ENCODE results near the gene OR4Q2.
"Not testable (repeated sequence)": the region's sequence is repeated elsewhere in the genome, so short reads cannot be mapped to it uniquely, and the experiment has no call there.

Gene OR4Q2

DNA sequence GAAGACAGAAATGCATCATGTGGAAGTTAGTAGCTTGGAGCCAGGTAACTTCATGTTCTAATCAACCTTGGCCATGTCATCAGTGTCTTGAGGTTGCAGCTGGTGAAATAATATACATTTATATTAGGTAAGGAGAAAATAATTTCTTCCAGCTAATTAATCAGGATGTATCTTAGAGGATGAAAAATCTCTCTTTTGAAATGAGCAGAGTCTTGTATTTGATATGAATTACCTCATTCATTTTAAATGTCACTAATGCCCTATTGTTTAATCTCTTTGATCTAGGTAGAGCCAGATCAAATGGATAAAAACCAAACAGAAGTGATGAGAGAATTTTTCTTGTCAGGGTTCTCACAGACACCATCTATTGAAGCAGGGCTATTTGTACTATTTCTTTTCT, at the start of gene OR4Q2:
Gene OR4Q2 (plus strand): TSS at position 301 of the 400 bp plus-strand sequence.
- no peaks in the 10 kb centered on the region for H3K4me1 ChIP-seq (ENCODE audit: insufficient read depth, low read length)
- H3K9me3 ChIP-seq (ENCODE audit: control insufficient read depth, insufficient read depth, low read length) = no peaks in the 10 kb centered on the region

DNA sequence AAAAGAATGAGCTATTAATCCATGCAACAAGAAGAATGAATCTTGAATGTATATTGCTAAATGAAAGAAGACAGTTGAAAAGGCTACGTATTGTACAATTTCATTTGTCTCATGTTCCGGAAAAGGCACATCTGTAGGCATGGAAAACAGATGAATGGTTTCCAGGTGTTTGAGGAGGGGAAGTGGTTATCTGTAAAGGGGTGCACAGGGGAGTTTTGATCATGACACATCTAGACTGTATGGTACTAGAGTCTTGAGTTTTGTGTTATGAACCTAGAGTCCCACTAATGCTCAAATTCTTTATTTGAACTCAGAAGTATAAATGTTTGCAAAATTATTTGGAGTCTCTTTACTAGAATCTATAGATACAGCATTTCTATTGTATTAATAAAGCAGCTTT, 32.2 kb upstream of the OR4Q2 start:
- not testable (repeated sequence) for H3K4me1 ChIP-seq (ENCODE audit: insufficient read depth, low read length); H3K36me3 ChIP-seq (ENCODE audit: insufficient read depth, low read length); H3K9ac ChIP-seq (ENCODE audit: low read depth, low read length); H3K9me3 ChIP-seq (ENCODE audit: control insufficient read depth, insufficient read depth, low read length)

More for the DNA sequence above, at the start of gene OR4Q2:
- Histone ChIP-seq H3K9ac (ENCODE audit: low read depth, low read length) (no peak within 1 kb of the TSS), H3K36me3 (ENCODE audit: insufficient read depth, low read length) (no peaks in the 10 kb centered on the region)

DNA sequence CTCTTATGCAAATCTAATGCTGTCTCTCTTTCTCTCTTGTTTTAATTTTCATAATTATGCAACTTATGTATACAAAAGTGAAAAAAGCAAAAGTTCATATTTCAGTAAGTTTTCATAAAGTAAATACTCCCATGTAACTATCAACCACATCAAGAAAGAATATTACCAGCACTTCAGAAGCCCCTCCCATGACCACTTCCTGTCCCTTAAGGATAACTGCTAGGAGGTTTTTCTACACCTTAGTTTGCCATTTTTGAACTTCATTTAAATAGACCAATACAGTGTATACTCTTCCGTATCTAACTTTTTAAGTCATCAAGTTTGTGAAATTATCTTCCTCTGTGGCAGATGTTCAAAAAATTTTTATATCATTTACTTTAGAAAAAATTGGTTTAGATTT, 27.1 kb upstream of the OR4Q2 start:
- no peaks in the 10 kb centered on the region for H3K9me3 ChIP-seq (ENCODE audit: control insufficient read depth, insufficient read depth, low read length)
- H3K4me1 ChIP-seq (ENCODE audit: insufficient read depth, low read length) = no peaks in the 10 kb centered on the region
- H3K36me3 ChIP-seq (ENCODE audit: insufficient read depth, low read length) = no peaks in the 10 kb centered on the region
- H3K9ac ChIP-seq (ENCODE audit: low read depth, low read length) = no peak overlapping the region

DNA sequence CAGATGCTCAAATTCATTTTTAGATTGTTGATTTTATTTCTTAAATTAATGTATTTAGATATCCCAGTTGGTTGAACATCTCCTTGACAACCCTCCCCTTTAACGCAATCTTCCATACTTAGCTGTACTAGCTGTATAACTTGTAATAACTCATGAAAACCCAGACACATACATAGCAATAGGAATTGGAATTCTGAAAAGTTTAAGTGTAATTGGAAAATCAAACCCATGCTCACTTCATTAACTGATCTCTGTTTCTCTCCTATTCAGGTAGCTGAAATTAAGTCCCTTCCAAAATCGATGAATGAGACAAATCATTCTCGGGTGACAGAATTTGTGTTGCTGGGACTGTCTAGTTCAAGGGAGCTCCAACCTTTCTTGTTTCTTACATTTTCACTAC, 26.7 kb upstream of the OR4Q2 start, which contains the start of gene OR4K15:
Gene OR4K15 (plus strand): TSS at position 301 of the 400 bp plus-strand sequence. CDS start 0 bp downstream, at position 301.
- Histone ChIP-seq H3K4me1 (ENCODE audit: insufficient read depth, low read length) (no peaks in the 10 kb centered on the region), H3K9me3 (ENCODE audit: control insufficient read depth, insufficient read depth, low read length) (no peaks in the 10 kb centered on the region), H3K9ac (ENCODE audit: low read depth, low read length) (no peak within 1 kb of the TSS), H3K36me3 (ENCODE audit: insufficient read depth, low read length) (no peaks in the 10 kb centered on the region)

DNA sequence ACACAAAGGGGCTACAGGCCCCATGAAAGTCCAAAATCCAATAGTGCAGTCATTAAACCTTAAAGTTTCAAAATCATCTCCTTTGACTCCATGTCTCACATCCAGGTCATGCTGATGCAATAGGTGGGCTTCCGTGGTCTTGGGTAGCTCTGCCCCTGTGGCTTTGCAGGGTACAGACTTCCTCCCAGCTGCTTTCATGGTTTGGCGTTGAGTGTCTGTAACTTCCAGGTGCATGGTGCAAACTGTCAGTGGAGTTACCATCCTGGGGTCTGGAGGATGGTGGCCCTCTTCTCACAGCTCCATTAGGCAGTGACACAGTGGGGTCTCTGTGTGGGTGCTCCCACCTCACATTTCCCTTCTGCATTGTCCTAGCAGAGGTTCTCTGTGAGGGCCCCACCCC, 8.5 kb upstream of the OR4Q2 start:
- H3K4me1 ChIP-seq (ENCODE audit: insufficient read depth, low read length) = no peaks in the 10 kb centered on the region
- H3K36me3 ChIP-seq (ENCODE audit: insufficient read depth, low read length) = no peaks in the 10 kb centered on the region
- H3K9ac ChIP-seq (ENCODE audit: low read depth, low read length) = no peak overlapping the region
- H3K9me3 ChIP-seq (ENCODE audit: control insufficient read depth, insufficient read depth, low read length) = no peaks in the 10 kb centered on the region

DNA sequence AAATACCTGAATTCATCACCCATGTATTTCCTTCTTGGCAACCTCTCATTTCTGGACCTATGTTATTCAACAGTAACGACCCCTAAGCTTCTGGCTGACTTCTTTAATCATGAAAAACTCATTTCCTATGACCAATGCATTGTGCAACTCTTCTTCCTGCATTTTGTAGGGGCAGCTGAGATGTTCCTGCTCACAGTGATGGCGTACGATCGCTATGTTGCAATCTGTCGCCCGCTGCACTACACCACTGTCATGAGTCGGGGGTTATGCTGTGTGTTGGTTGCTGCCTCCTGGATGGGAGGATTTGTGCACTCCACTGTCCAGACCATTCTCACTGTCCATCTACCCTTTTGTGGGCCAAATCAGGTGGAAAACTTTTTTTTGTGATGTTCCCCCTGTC, 356 bp downstream of the OR4Q2 start:
- Histone ChIP-seq H3K9ac (ENCODE audit: low read depth, low read length) (no peak overlapping the region), H3K4me1 (ENCODE audit: insufficient read depth, low read length) (no peaks in the 10 kb centered on the region), H3K9me3 (ENCODE audit: control insufficient read depth, insufficient read depth, low read length) (no peaks in the 10 kb centered on the region), H3K36me3 (ENCODE audit: insufficient read depth, low read length) (no peaks in the 10 kb centered on the region)

DNA sequence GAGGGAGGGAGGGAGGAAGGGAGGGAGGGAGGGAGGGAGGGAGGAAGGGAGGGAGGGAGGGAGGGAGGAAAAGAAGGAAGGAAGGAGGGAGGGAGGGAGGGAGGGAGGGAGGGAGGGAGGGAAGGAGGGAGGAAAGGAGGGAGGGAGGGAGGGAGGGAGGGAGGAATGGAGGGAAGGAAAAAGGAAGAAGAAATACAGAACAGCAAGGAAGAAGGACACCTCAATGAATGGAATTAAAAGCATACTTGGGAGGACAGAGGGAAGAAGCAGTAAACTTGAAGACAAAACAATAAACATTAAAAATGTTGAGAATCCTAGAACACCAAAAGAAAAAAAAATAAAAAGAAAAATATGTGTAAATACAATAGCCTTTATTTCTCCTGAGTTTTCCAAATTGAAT, 6.2 kb downstream of the OR4Q2 start:
- Histone ChIP-seq H3K9ac (ENCODE audit: low read depth, low read length) (no peak overlapping the region), H3K36me3 (ENCODE audit: insufficient read depth, low read length) (no peaks in the 10 kb centered on the region), H3K4me1 (ENCODE audit: insufficient read depth, low read length) (no peaks in the 10 kb centered on the region), H3K9me3 (ENCODE audit: control insufficient read depth, insufficient read depth, low read length) (no peaks in the 10 kb centered on the region)

DNA sequence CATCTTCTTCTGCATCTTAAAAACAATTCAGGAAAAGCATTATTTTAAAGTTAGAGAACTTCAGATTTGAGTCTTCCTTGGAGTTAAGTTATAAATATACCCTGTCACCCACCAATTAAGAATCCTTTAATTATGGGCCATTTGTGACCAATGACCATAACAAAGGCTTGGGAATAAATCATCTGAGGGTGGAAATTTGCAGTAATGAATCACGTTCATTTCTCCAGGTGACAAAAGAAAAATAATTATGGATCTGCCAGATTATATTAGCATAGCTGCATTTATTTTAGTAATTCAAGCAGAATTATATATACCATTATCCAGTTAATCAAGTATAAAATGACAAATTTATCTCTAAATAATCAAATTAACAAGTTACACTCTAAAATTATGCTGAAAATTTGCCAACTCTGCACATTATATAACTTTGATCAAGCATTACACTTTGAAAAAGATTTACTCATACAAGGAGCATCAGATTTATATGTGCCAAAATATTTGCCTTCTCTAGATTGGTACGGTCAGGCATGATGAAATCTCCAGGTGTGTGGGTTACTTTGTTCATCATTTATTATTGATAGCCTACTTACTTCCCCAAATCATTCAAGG, 17.4 kb downstream of the OR4Q2 start, which contains the start of gene OR4K14:
Gene OR4K14 (minus strand): TSS at position 51 of the 609 bp plus-strand sequence. CDS start 4,114 bp downstream, outside the sequence.
- no peak within 1 kb of the TSS for H3K9ac ChIP-seq (ENCODE audit: low read depth, low read length)
- H3K36me3 ChIP-seq (ENCODE audit: insufficient read depth, low read length) = no peaks in the 10 kb centered on the region
- no peaks in the 10 kb centered on the region for H3K4me1 ChIP-seq (ENCODE audit: insufficient read depth, low read length)
- H3K9me3 ChIP-seq (ENCODE audit: control insufficient read depth, insufficient read depth, low read length) = no peaks in the 10 kb centered on the region

DNA sequence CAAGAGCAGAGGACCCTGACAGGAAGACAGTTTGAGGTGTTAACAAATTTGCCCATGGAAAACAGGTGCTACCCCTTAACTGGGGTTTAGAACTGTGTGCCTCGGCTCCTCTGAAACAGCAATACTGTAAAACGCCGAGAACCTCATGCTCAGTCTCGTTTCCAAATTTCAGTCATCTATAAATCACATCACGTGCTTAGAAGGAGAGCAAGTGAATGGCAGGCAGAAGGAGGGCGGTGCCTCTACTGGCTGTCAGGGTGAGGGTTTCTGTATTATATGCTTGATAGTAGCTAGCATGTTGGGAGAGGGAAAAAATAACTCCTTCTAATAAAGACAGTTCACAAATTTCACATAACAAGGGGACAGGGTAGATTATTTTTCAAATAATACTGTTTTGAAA, 29.1 kb downstream of the OR4Q2 start:
- Histone ChIP-seq H3K9ac (ENCODE audit: low read depth, low read length) (no peak overlapping the region), H3K9me3 (ENCODE audit: control insufficient read depth, insufficient read depth, low read length) (no peaks in the 10 kb centered on the region), H3K4me1 (ENCODE audit: insufficient read depth, low read length) (no peaks in the 10 kb centered on the region), H3K36me3 (ENCODE audit: insufficient read depth, low read length) (no peaks in the 10 kb centered on the region)

DNA sequence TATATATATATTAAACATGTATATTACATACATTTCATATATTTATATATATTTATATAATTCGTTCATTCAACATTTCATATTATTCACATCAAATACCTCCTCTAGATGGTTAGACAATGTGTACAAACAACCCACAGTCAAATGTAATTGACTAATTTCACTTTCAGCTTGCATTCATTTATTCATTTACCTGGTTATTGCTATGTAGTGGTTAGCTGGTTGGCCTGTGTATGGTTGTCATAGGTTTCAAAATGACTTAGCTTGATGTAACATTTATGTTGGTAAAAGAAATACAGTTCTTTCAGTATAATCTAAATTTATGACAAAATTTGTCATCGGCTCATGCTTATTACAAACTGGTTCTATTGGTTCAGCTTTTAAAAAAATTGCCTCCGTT, 33.5 kb downstream of the OR4Q2 start:
- no peaks in the 10 kb centered on the region for H3K4me1 ChIP-seq (ENCODE audit: insufficient read depth, low read length)
- H3K9ac ChIP-seq (ENCODE audit: low read depth, low read length) = no peak overlapping the region
- no peaks in the 10 kb centered on the region for H3K9me3 ChIP-seq (ENCODE audit: control insufficient read depth, insufficient read depth, low read length)
- no peaks in the 10 kb centered on the region for H3K36me3 ChIP-seq (ENCODE audit: insufficient read depth, low read length)

DNA sequence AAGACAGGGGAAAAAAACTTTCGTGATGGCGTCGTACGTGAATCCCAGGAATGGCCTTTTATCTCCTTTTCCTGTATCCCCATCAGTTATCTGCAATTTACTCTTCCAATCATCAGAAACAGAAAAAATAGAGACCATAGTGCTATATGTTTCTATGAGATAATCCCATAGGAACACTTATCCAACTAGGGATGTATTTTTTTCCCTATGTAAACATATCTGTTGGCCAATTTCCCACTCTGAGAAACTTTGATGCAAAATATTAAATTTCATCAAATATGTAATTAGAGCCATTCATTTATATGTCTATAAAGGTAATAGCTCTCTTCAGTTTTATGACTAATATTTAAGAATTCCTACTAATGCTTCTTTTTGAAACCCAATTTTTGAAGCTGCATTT, 34.0 kb downstream of the OR4Q2 start, which contains the start of gene OR4K13:
Gene OR4K13 (minus strand): TSS at position 101 of the 400 bp plus-strand sequence. CDS start 1,280 bp downstream, outside the sequence.
- Histone ChIP-seq H3K9ac (ENCODE audit: low read depth, low read length) (no peak within 1 kb of the TSS), H3K9me3 (ENCODE audit: control insufficient read depth, insufficient read depth, low read length) (no peaks in the 10 kb centered on the region), H3K4me1 (ENCODE audit: insufficient read depth, low read length) (no peaks in the 10 kb centered on the region), H3K36me3 (ENCODE audit: insufficient read depth, low read length) (no peaks in the 10 kb centered on the region)

DNA sequence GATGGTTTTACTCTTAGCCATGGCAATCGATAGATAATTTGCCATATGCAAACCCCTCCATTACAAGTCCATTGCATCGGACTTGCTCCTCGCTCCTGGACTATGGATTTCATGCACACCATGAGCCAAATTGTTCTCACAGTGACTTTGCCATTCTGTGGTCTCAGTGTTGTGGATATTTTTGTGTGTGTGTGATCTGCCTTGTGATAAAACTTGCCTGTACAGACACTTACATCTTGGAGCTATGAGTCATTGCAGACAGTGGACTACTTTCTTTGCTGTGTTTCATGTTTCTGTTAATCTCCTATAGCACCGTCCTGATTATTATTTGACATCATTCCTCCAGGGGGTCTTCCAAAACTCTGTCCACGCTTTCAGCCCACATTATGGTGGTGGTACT, 42.3 kb downstream of the OR4Q2 start:
- Histone ChIP-seq H3K4me1 (ENCODE audit: insufficient read depth, low read length) (no peaks in the 10 kb centered on the region), H3K36me3 (ENCODE audit: insufficient read depth, low read length) (no peaks in the 10 kb centered on the region), H3K9ac (ENCODE audit: low read depth, low read length) (no peak overlapping the region), H3K9me3 (ENCODE audit: control insufficient read depth, insufficient read depth, low read length) (no peaks in the 10 kb centered on the region)

DNA sequence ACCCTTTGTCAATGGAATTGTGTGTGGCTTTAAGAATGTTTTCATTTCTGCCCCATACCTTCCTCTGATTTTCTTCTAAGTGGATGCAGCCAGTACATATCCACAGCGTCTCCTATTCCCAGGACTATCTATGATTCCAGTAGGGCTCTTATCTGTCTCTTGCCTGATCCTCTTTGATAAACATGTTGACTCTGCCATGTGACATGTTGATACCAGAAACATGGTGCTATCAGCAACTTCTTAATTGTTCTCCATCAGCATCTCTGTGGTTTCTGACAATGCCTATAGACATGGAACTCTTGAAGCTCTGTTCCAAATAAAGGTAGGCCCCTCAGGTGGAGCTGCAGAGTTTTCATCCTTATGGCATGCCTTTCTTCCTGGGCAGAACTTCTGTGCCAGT, 46.2 kb downstream of the OR4Q2 start:
- no peaks in the 10 kb centered on the region for H3K36me3 ChIP-seq (ENCODE audit: insufficient read depth, low read length)
- no peaks in the 10 kb centered on the region for H3K4me1 ChIP-seq (ENCODE audit: insufficient read depth, low read length)
- no peak overlapping the region for H3K9ac ChIP-seq (ENCODE audit: low read depth, low read length)
- no peaks in the 10 kb centered on the region for H3K9me3 ChIP-seq (ENCODE audit: control insufficient read depth, insufficient read depth, low read length)
